ENCODE data around the gene GABARAP.

Gene GABARAP

GRCh38 chr17:7239091-7240027, 2.9 kb downstream of the GABARAP start, which contains the start of gene PHF23:
TSS of gene PHF23 (minus strand) at chr17:7239457. CDS start at chr17:7239279, 178 bp downstream.
- TF ChIP-seq TEAD4 (IDR thresholded peaks at IDR 0.05) (no peak), EGR1 (IDR thresholded peaks at IDR 0.05) (peak; percentile 54; the same call in 1 of the 2 replicates), MAX (IDR thresholded peaks at IDR 0.05) (peak; percentile 52; the same call in 1 of the 2 replicates), CEBPB (IDR thresholded peaks at IDR 0.05) (no peak), TAF1 (IDR thresholded peaks at IDR 0.05; ENCODE audit: low read depth) (peak; percentile 73), USF1 (IDR thresholded peaks at IDR 0.05) (peak; percentile 18; the same call in 1 of the 2 replicates), FOXM1 (IDR thresholded peaks at IDR 0.05; ENCODE audit: borderline replicate concordance, low read depth) (no peak), ZBTB7A (IDR thresholded peaks at IDR 0.05; ENCODE audit: low read depth) (peak; percentile 84), REST (IDR thresholded peaks at IDR 0.05; ENCODE audit: low read depth) (no peak), NFIC (IDR thresholded peaks at IDR 0.05) (0 out of 2 replicates have a peak, but pooled peaks have one; percentile 9), TCF12 (IDR thresholded peaks at IDR 0.05; ENCODE audit: low read depth) (peak; percentile 73), CREB1 (IDR thresholded peaks at IDR 0.05; ENCODE audit: low read depth) (no peak; the same call in 1 of the 2 replicates), YY1 (IDR thresholded peaks at IDR 0.05; ENCODE audit: low read depth) (peak; percentile 85)

GRCh38 chr17:7238420-7239090, 3.7 kb downstream of the GABARAP start:
- TF ChIP-seq CREB1 (IDR thresholded peaks at IDR 0.05; ENCODE audit: low read depth) (no peak), FOXM1 (IDR thresholded peaks at IDR 0.05; ENCODE audit: borderline replicate concordance, low read depth) (no peak), EP300 (IDR thresholded peaks at IDR 0.05; ENCODE audit: borderline replicate concordance) (no peak), TAF1 (IDR thresholded peaks at IDR 0.05; ENCODE audit: low read depth) (no peak; the same call in 1 of the 2 replicates), TCF12 (IDR thresholded peaks at IDR 0.05; ENCODE audit: low read depth) (no peak), USF1 (IDR thresholded peaks at IDR 0.05) (no peak), TEAD4 (IDR thresholded peaks at IDR 0.05) (no peak), ZBTB7A (IDR thresholded peaks at IDR 0.05; ENCODE audit: low read depth) (no peak; the same call in 1 of the 2 replicates), REST (IDR thresholded peaks at IDR 0.05; ENCODE audit: low read depth) (no peak), EGR1 (IDR thresholded peaks at IDR 0.05) (no peak), MAX (IDR thresholded peaks at IDR 0.05) (no peak), NFIC (IDR thresholded peaks at IDR 0.05) (no peak), CEBPB (IDR thresholded peaks at IDR 0.05) (no peak), YY1 (IDR thresholded peaks at IDR 0.05; ENCODE audit: low read depth) (no peak), RAD21 (IDR thresholded peaks at IDR 0.05; ENCODE audit: low read depth) (no peak)

- no peak for TF ChIP-seq NFIC (IDR thresholded peaks at IDR 0.05)
- TF ChIP-seq EGR1 (IDR thresholded peaks at IDR 0.05): no peak
- no peak for TF ChIP-seq RAD21 (IDR thresholded peaks at IDR 0.05; ENCODE audit: low read depth)
- peak; percentile 75 for TF ChIP-seq ZBTB7A (IDR thresholded peaks at IDR 0.05; ENCODE audit: low read depth)
- no peak for TF ChIP-seq FOXM1 (IDR thresholded peaks at IDR 0.05; ENCODE audit: borderline replicate concordance, low read depth)
- TF ChIP-seq CEBPB (IDR thresholded peaks at IDR 0.05): no peak
- TF ChIP-seq YY1 (IDR thresholded peaks at IDR 0.05; ENCODE audit: low read depth): no peak
- TF ChIP-seq TAF1 (IDR thresholded peaks at IDR 0.05; ENCODE audit: low read depth): peak; percentile 64
- no peak for TF ChIP-seq USF1 (IDR thresholded peaks at IDR 0.05)
- no peak for TF ChIP-seq REST (IDR thresholded peaks at IDR 0.05; ENCODE audit: low read depth)
- TF ChIP-seq TCF12 (IDR thresholded peaks at IDR 0.05; ENCODE audit: low read depth): peak; percentile 46
- TF ChIP-seq MAX (IDR thresholded peaks at IDR 0.05): peak; percentile 61
- TF ChIP-seq EP300 (IDR thresholded peaks at IDR 0.05; ENCODE audit: borderline replicate concordance): no peak
- no peak for TF ChIP-seq CREB1 (IDR thresholded peaks at IDR 0.05; ENCODE audit: low read depth)
- no peak for TF ChIP-seq TEAD4 (IDR thresholded peaks at IDR 0.05)
Observed at GRCh38 chr17:7237761-7238419, 4.4 kb downstream of the GABARAP start.

Measured in Ishikawa (cell line).